GM23248 (cell line): ENCODE data around the gene OR4D9. TPM values are rescaled to one million over a fixed set of nuclear protein-coding genes. Genes with fewer than 3 reads are reported as not detected.
"Not testable (repeated sequence)": the region's sequence is repeated elsewhere in the genome, so short reads cannot be mapped to it uniquely, and the experiment has no call there.

Source experiments
- DNase-seq: peaks from one replicate; pipeline ENCODE4 v3.0.0-alpha.2; 2015
- H2AFZ ChIP-seq: fragments of 200-600 bp; sonication (generic); 2 replicates; pipeline ENCODE4 v1.6.1; 2016; ENCODE audit warnings: antibody characterized with exemption
- H3F3A ChIP-seq: fragments of 200-600 bp; sonication (generic); 2 replicates; pipeline ENCODE4 v1.6.1; 2016; ENCODE audit warnings: mild to moderate bottlenecking, antibody characterized with exemption, mixed run types; ENCODE audit not compliant: insufficient read depth
- H3K27ac ChIP-seq: fragments of 200-600 bp; sonication (generic); 2 replicates; pipeline ENCODE4 v1.5.1; 2016; ENCODE audit warnings: mild to moderate bottlenecking
- H3K27me3 ChIP-seq: fragments of 200-600 bp; sonication (generic); replicated peaks from 2 replicates; pipeline ENCODE4 v1.6.1; 2016; ENCODE audit warnings: mild to moderate bottlenecking; ENCODE audit not compliant: insufficient read depth
- H3K36me3 ChIP-seq: fragments of 200-600 bp; sonication (generic); 2 replicates; pipeline ENCODE4 v1.6.1; 2016; ENCODE audit warnings: low read depth, mild to moderate bottlenecking
- H3K4me1 ChIP-seq: fragments of 200-600 bp; sonication (generic); 2 replicates; pipeline ENCODE4 v1.6.1; 2016; ENCODE audit warnings: mild to moderate bottlenecking; ENCODE audit not compliant: insufficient read depth
- H3K4me2 ChIP-seq: fragments of 200-600 bp; sonication (generic); one replicate; pipeline ENCODE4 v1.6.1; 2016; ENCODE audit warnings: mild to moderate bottlenecking; ENCODE audit not compliant: unreplicated experiment
- H3K4me3 ChIP-seq: fragments of 200-600 bp; sonication (generic); 2 replicates; pipeline ENCODE4 v1.5.1; 2016; ENCODE audit warnings: mild to moderate bottlenecking
- H3K79me2 ChIP-seq: fragments of 200-600 bp; sonication (generic); 2 replicates; pipeline ENCODE4 v1.6.1; 2016; ENCODE audit warnings: mild to moderate bottlenecking; ENCODE audit not compliant: insufficient read depth
- H3K9ac ChIP-seq: fragments of 200-600 bp; sonication (generic); 2 replicates; pipeline ENCODE4 v1.6.1; 2016; ENCODE audit warnings: mild to moderate bottlenecking
- H3K9me2 ChIP-seq: fragments of 200-600 bp; sonication (generic); 2 replicates; pipeline ENCODE4 v1.6.1; 2016; ENCODE audit warnings: mixed run types, mild to moderate bottlenecking, moderate library complexity; ENCODE audit not compliant: insufficient read depth
- H3K9me3 ChIP-seq: fragments of 200-600 bp; sonication (generic); one replicate; pipeline ENCODE4 v1.6.1; 2017; ENCODE audit warnings: low read depth
- H4K20me1 ChIP-seq: fragments of 200-600 bp; sonication (generic); 2 replicates; pipeline ENCODE4 v1.6.0; 2016; ENCODE audit not compliant: insufficient read depth
- EZH2 ChIP-seq: fragments of 200-600 bp; sonication (generic); IDR thresholded peaks from 2 replicates; pipeline ENCODE4 v1.6.1; 2018; ENCODE audit warnings: antibody characterized with exemption, mild to moderate bottlenecking; ENCODE audit not compliant: insufficient read depth, poor library complexity, severe bottlenecking
- EZH2phosphoT487 ChIP-seq: fragments of 200-600 bp; sonication (generic); IDR thresholded peaks from 2 replicates; pipeline ENCODE4 v1.6.1; 2018; ENCODE audit warnings: antibody characterized with exemption, moderate library complexity, mild to moderate bottlenecking, low read depth; ENCODE audit not compliant: insufficient read depth
- WGBS, 2 experiments: methylation state at CpG; one replicate each; pipeline ENCODE4 v1.1.6; 2015 to 2017; ENCODE audit warnings: low lambda C conversion rate in 2 of 2, low coverage in 1 of 2; ENCODE audit errors: missing lambda C conversion rate in 2 of 2; 5-methylcytosine and 5-hydroxymethylcytosine counted together
- in situ Hi-C: fragments of 300-500 bp; cut with MboI; formaldehyde crosslinking; loops from 2 replicates; pipeline ENCODE4 v1.15.0; 2020
- polyA plus RNA-seq: library from polyadenylated mRNA; unstranded; fragments of >200 nt; fragmentation: Nextera tagmentation; extraction: Ambion mirVana; gene quantifications from 2 replicates; pipeline ENCODE4 v1.2.1, GENCODE V29; 2016
- total RNA-seq: library from RNA; depleted of rRNA; stranded (reverse); fragments of >200 nt; shearing (Covaris generic); gene quantifications from 2 replicates; pipeline ENCODE4 v1.2.3, GENCODE V29; 2014

OR4D9 gene
- total and polyA plus RNA-seq, 2 experiments from 2014 or later = not detected

DNA sequence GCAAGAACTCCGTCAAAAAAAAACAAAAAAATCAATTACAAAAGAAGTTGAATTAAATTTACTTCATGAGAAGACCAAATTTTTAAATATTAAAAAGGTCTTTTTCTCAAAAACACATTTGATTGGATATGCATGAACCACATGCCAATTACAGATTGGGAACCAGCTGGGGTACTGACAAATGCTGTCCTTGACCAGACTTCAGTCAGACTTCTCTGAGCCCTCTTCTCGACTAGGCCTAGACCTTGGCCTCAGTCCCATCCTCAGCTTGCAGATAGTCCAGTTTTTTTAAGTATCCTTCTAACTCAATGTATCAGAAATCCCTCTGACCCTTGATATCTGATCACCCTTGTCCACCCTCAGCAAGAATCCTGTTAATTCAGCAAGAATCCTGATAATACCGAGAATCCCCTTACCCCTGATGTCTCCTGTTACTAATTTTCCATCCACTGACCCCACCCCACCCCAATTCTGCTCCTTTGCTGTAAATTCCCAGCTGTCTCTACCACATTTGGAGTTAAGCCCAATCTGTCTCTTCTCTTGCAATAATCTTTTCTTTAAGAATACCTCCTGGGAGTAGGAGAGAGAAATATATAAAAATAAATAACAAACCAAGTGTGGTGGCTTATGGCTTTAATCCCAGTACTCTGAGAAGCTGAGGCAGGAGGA lies 30.9 kb downstream of the OR4D9 start:
- H4K20me1 ChIP-seq = no peaks in the 10 kb centered on the region
- H3K36me3 ChIP-seq = no peaks in the 10 kb centered on the region
- no peaks in the 10 kb centered on the region for H3K79me2 ChIP-seq
- H3K27ac ChIP-seq = no peak overlapping the region
- in situ Hi-C loops = no loop called here
- H3F3A ChIP-seq = peaks cover 7% of the 10 kb centered on the region
- no peaks in the 10 kb centered on the region for H3K9me3 ChIP-seq
- H2AFZ ChIP-seq = no peak overlapping the region
- no peak for TF ChIP-seq EZH2
- TF ChIP-seq EZH2phosphoT487 = no peak
- no peak overlapping the region for H3K9ac ChIP-seq
- H3K27me3 ChIP-seq = no peaks in the 10 kb centered on the region
- DNase-seq = no peak
- H3K9me2 ChIP-seq = no peaks in the 10 kb centered on the region
- H3K4me1 ChIP-seq = peaks cover 6% of the 10 kb centered on the region; the same call in 1 of the 2 replicates
- H3K4me2 ChIP-seq = no peak overlapping the region
- 49 to 52% methylated on average over 3 of the region's 3 CpGs for whole genome bisulfite sequencing, 2 experiments
- H3K4me3 ChIP-seq = no peak overlapping the region

DNA sequence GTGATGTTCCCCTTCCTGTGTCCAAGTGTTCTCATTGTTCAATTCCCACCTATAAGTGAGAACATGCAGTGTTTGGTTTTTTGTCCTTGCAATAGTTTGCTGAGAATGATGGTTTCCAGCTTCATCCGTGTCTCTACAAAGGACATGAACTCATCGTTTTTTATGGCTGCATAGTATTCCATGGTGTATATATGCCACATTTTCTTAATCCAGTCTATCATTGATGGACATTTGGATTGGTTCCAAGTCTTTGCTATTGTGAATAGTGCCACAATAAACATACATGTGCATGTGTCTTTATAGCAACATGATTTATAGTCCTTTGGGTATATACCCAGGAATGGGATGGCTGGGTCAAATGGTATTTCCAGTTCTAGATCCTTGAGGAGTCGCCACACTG lies 32.4 kb downstream of the OR4D9 start:
- in situ Hi-C loops = not testable (repeated sequence)

DNA sequence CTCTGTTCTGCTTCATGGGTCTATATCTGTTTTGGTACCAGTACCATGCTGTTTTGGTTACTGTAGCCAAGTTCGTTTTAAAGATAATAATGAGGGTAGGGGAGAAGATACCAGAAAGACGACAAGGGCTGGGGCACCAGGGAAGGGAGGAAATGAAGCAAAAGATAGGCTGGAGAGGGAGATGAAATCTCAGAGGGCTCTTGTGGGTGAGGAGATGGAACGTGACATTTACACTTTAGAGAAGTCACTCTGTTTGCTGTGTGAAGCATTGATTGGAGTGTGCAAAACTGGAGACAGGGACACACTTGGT lies 33.5 kb downstream of the OR4D9 start:
- Histone ChIP-seq H3K9me3 (no peaks in the 10 kb centered on the region), H3K27ac (no peak overlapping the region), H3K27me3 (no peaks in the 10 kb centered on the region), H3K4me1 (no peaks in the 10 kb centered on the region), H3F3A (peaks cover 11% of the 10 kb centered on the region), H3K36me3 (no peaks in the 10 kb centered on the region), H3K4me3 (no peak overlapping the region), H2AFZ (no peak overlapping the region), H3K4me2 (no peak overlapping the region), H3K9me2 (no peaks in the 10 kb centered on the region), H4K20me1 (no peaks in the 10 kb centered on the region), H3K79me2 (no peaks in the 10 kb centered on the region), H3K9ac (no peak overlapping the region)
- WGBS, 2 experiments = 75 to 83% methylated on average over 3 of the region's 3 CpGs
- TF ChIP-seq EZH2phosphoT487 (no peak), EZH2 (no peak)
- DNase-seq = no peak
- in situ Hi-C loops = no loop called here

More for the DNA sequence above, 32.4 kb downstream of the OR4D9 start:
- H3K9ac ChIP-seq, H3K27ac ChIP-seq, H2AFZ ChIP-seq, H3K9me3 ChIP-seq, H4K20me1 ChIP-seq, DNase-seq, H3F3A ChIP-seq, H3K4me2 ChIP-seq, H3K36me3 ChIP-seq, H3K79me2 ChIP-seq, H3K9me2 ChIP-seq, H3K4me3 ChIP-seq, H3K4me1 ChIP-seq, H3K27me3 ChIP-seq: not testable (repeated sequence)
- 51 to 55% methylated on average over 3 of the region's 3 CpGs for WGBS, 2 experiments

DNA sequence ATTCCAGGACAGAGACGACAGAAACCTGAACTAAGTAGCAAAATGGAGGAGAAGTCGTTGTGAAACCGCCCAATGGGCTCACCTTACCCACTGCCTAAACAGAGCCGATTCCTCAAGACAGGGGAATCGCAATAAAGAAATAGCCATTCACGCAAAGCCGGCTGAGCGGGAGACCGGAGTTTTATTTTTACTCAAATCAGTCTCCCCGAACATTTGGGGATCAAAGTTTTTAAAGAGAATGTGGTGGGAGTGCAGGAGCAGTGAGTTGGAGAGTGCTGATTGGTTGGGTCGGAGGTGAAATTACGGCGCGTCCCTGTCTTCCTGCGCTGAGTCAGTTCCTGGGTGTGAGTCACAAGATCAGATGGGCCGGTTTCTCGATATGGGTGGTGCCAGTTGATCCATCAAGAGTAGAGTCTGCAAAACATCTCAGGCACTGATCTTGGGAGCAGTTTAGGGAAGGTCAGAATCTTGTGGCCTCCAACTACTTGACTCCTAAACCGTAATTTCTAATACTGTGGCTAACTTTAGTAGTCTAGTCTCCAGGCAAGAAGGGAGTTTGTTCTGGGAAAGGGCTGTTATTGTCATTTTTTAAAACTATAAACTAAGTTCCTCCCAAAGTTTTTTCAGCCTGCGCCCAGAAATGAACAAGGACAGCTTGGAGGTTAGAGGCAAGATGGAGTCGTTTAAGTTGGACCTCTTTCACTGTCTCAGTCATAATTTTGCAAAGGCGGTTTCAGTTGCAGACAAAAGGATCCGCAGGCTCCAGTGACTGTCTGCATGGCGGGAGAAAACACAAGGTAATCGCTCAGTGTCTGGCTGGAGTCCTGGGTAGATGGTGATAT lies 34.1 kb downstream of the OR4D9 start:
- H3K27ac ChIP-seq = no peak overlapping the region
- no peak overlapping the region for H3K9ac ChIP-seq
- no peaks in the 10 kb centered on the region for H3K4me1 ChIP-seq
- H3K27me3 ChIP-seq = no peaks in the 10 kb centered on the region
- no peak overlapping the region for H3K4me2 ChIP-seq
- H3K36me3 ChIP-seq = no peaks in the 10 kb centered on the region
- TF ChIP-seq EZH2 (no peak), EZH2phosphoT487 (no peak)
- no peaks in the 10 kb centered on the region for H3K79me2 ChIP-seq
- in situ Hi-C loops = no loop called here
- no peaks in the 10 kb centered on the region for H3K9me2 ChIP-seq
- peaks cover 11% of the 10 kb centered on the region for H3F3A ChIP-seq
- no peaks in the 10 kb centered on the region for H4K20me1 ChIP-seq
- no peaks in the 10 kb centered on the region for H3K9me3 ChIP-seq
- WGBS, 2 experiments = 84 to 85% methylated on average over 24 of the region's 24 CpGs
- DNase-seq = no peak
- H3K4me3 ChIP-seq = no peak overlapping the region
- H2AFZ ChIP-seq = no peak overlapping the region

DNA sequence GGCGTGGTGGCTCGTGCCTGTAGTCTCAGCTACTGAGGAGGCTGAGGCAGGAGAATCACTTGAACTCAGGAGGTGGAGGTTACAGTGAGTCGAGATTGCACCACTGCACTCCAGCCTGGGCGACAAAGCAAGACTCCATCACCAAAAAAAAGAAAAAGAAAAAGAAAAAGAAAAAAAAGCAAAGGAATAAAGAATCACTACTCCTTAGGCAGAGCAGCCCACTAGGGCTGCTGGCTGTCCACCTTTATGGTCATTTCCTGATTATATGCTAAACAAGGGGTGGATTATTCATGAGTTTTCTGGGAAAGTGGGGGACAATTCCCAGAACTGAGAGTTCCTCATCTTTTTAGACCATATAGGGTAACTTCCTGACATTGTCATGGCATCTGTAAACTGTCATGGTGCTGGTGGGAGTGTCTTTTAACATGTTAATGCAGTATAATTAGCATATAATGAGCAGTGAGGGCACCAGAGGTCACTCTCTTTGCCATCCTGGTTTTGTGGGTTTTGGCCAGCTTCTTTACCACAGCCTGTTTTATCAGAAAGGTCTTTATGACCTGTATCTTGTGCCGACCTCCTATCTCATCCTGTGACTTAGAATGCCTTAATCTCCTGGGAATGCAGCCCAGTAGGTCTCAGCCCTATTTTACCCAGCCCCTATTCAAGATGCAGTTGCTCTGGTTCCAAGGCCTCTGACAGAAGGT lies 36.4 kb downstream of the OR4D9 start:
- H3K4me2 ChIP-seq, H3K36me3 ChIP-seq, H4K20me1 ChIP-seq, H3K27ac ChIP-seq, H2AFZ ChIP-seq, H3K27me3 ChIP-seq, H3K9me3 ChIP-seq, H3K4me3 ChIP-seq, H3K9me2 ChIP-seq, H3K79me2 ChIP-seq, in situ Hi-C loops, H3K4me1 ChIP-seq, H3K9ac ChIP-seq, DNase-seq: not testable (repeated sequence)
- peaks cover 29% of the 10 kb centered on the region for H3F3A ChIP-seq
- 78% methylated on average over 5 of the region's 5 CpGs for WGBS, 2 experiments
